CD4-positive, CD25-positive, alpha-beta regulatory T cell (primary cell): ENCODE measurements around the gene DTX3L. TPM values are rescaled to one million over a fixed set of nuclear protein-coding genes. Genes with fewer than 3 reads are reported as not detected.

Source experiments
- ATAC-seq, 2 donors: fragments of 150-1000 bp; cut with Tn5 transposase; one replicate each; pipeline ENCODE4 v1.10.0; 2021; ENCODE audit warnings: low read depth in 2 of 2, moderate number of reproducible peaks in 2 of 2, moderate library complexity in 1 of 2
- DNase-seq, 3 donors: peaks; one replicate each; pipeline versions ENCODE4 v3.0.0 to v3.0.0-alpha.2; 2012 to 2022; ENCODE audit warnings: mixed read lengths in 1 of 3
- H3K27ac ChIP-seq: one replicate; pipeline ENCODE4 v1.7.0; 2013; ENCODE audit warnings: mild to moderate bottlenecking, low read length; ENCODE audit not compliant: insufficient read depth, poor library complexity, severe bottlenecking
- H3K27me3 ChIP-seq: one replicate; pipeline ENCODE4 v1.7.0; 2013; ENCODE audit warnings: low read length; ENCODE audit not compliant: control insufficient read depth, insufficient read depth
- H3K36me3 ChIP-seq: one replicate; pipeline ENCODE4 v1.7.0; 2013; ENCODE audit warnings: mild to moderate bottlenecking, low read length, moderate library complexity; ENCODE audit not compliant: control insufficient read depth, insufficient read depth
- H3K4me1 ChIP-seq: 2 replicates; pipeline ENCODE4 v1.7.0; 2013; ENCODE audit warnings: mild to moderate bottlenecking, low read length; ENCODE audit not compliant: insufficient read depth, control insufficient read depth, poor library complexity, severe bottlenecking
- H3K4me3 ChIP-seq: one replicate; pipeline ENCODE4 v1.7.0; 2013; ENCODE audit warnings: low read depth, mild to moderate bottlenecking, low read length, moderate library complexity
- H3K9me3 ChIP-seq, 2 experiments: 1 replicate in 1 of 2; 2 replicates in 1 of 2; pipeline ENCODE4 v1.7.0; 2013; ENCODE audit warnings: low read length in 2 of 2, mild to moderate bottlenecking in 1 of 2, moderate library complexity in 1 of 2; ENCODE audit not compliant: control insufficient read depth in 2 of 2
- H3K27ac Mint-ChIP-seq, 3 donors: one replicate each; pipeline ENCODE4 v1.8.0; 2020 to 2022; ENCODE audit warnings: mild to moderate bottlenecking in 3 of 3, mixed read lengths in 3 of 3, moderate library complexity in 2 of 3
- H3K27me3 Mint-ChIP-seq: one replicate; pipeline ENCODE4 v1.8.0; 2022; ENCODE audit warnings: mild to moderate bottlenecking, mixed read lengths
- H3K36me3 Mint-ChIP-seq: one replicate; pipeline ENCODE4 v1.8.0; 2020; ENCODE audit warnings: mixed read lengths
- H3K4me1 Mint-ChIP-seq, 4 donors: one replicate each; pipeline ENCODE4 v1.8.0; 2020 to 2022; ENCODE audit warnings: mixed read lengths in 4 of 4, mild to moderate bottlenecking in 1 of 4
- H3K4me3 Mint-ChIP-seq, 4 donors: one replicate each; pipeline ENCODE4 v1.8.0; 2020 to 2022; ENCODE audit warnings: mild to moderate bottlenecking in 4 of 4, mixed read lengths in 4 of 4, moderate library complexity in 3 of 4
- H3K9me3 Mint-ChIP-seq, 7 donors: one replicate each; pipeline ENCODE4 v1.8.0; 2020 to 2022; ENCODE audit warnings: mixed read lengths in 7 of 7, mild to moderate bottlenecking in 3 of 7, moderate library complexity in 2 of 7
- polyA plus RNA-seq, 4 donors: library from polyadenylated mRNA; unstranded; fragments of 300-500 nt; fragmentation: Illumina TruSeq; gene quantifications; one replicate each; pipeline ENCODE4 v1.2.3, GENCODE V29; 2021
- total RNA-seq: library from RNA; stranded (reverse); gene quantifications from one replicate; pipeline ENCODE4 v1.2.3, GENCODE V29; 2022

DTX3L gene
- total and polyA plus RNA-seq, 5 donors from 2014 or later: 25.9 to 48.0 (median 29.7) TPM

- Mint-ChIP-seq H3K36me3 (peaks cover 35% of the 10 kb centered on the region), H3K4me1 (peaks cover 2 to 13% (median 8%) of the 10 kb centered on the region in 4 donors), H3K4me3 (no peak overlapping the region), H3K9me3 (no peaks in the 10 kb centered on the region), H3K27me3 (no peaks in the 10 kb centered on the region), H3K27ac (peak overlapping the region in 1 of 3 donors; percentile 60)
- Histone ChIP-seq H3K4me1 (peaks cover 4% of the 10 kb centered on the region), H3K27me3 (no peaks in the 10 kb centered on the region), H3K4me3 (no peak overlapping the region), H3K27ac (no peak overlapping the region), H3K9me3 (no peaks in the 10 kb centered on the region), H3K36me3 (peaks cover 60% of the 10 kb centered on the region)
- no peak for DNase-seq
- ATAC-seq: no peak
Observed at GRCh38 chr3:122530164-122530563, 34.0 kb upstream of the DTX3L start.

GRCh38 chr3:122533480-122533879, 30.7 kb upstream of the DTX3L start:
- Mint-ChIP-seq H3K9me3 (no peaks in the 10 kb centered on the region), H3K27ac (peak overlapping the region in 1 of 3 donors; percentile 56), H3K4me3 (no peak overlapping the region), H3K4me1 (peaks cover 5 to 14% (median 12%) of the 10 kb centered on the region in 4 donors), H3K27me3 (no peaks in the 10 kb centered on the region), H3K36me3 (peaks cover 48% of the 10 kb centered on the region)
- no peak for DNase-seq
- Histone ChIP-seq H3K36me3 (peaks cover 78% of the 10 kb centered on the region), H3K4me3 (no peak overlapping the region), H3K9me3 (no peaks in the 10 kb centered on the region), H3K4me1 (peaks cover 4% of the 10 kb centered on the region), H3K27ac (no peak overlapping the region), H3K27me3 (no peaks in the 10 kb centered on the region)
- ATAC-seq: no peak

DNA sequence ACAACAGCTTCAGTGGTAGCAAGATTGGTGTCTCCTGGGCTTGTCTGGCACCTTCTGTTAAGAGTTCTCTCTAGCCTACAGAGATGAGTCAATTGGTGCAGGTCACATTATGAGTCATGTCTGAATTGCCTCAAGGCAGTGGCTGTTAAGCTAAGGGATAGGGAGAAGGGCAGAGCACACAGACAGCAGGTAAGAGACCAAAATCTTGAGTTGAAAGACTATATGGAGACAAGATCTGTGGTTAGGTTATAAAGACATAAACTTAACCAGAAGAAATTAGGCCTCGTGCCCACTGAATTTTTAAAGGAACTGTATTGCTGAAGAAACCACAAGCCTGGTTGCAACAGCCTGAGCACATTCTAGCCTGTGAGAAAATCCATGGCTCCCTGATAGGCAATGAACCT, 30.2 kb upstream of the DTX3L start:
- DNase-seq: peak in 1 of 3 donors; percentile 83
- Mint-ChIP-seq H3K4me3 (no peak overlapping the region), H3K4me1 (peaks cover 8 to 16% (median 12%) of the 10 kb centered on the region in 4 donors), H3K36me3 (peaks cover 49% of the 10 kb centered on the region), H3K27ac (peak overlapping the region in 1 of 3 donors; percentile 23), H3K9me3 (no peaks in the 10 kb centered on the region), H3K27me3 (no peaks in the 10 kb centered on the region)
- no peaks in the 10 kb centered on the region for H3K27me3 ChIP-seq
- H3K4me3 ChIP-seq: no peak overlapping the region
- peaks cover 4% of the 10 kb centered on the region for H3K4me1 ChIP-seq
- peak; percentile 64 to 78 for ATAC-seq
- H3K9me3 ChIP-seq: no peaks in the 10 kb centered on the region
- no peak overlapping the region for H3K27ac ChIP-seq
- H3K36me3 ChIP-seq: peaks cover 82% of the 10 kb centered on the region

DNA sequence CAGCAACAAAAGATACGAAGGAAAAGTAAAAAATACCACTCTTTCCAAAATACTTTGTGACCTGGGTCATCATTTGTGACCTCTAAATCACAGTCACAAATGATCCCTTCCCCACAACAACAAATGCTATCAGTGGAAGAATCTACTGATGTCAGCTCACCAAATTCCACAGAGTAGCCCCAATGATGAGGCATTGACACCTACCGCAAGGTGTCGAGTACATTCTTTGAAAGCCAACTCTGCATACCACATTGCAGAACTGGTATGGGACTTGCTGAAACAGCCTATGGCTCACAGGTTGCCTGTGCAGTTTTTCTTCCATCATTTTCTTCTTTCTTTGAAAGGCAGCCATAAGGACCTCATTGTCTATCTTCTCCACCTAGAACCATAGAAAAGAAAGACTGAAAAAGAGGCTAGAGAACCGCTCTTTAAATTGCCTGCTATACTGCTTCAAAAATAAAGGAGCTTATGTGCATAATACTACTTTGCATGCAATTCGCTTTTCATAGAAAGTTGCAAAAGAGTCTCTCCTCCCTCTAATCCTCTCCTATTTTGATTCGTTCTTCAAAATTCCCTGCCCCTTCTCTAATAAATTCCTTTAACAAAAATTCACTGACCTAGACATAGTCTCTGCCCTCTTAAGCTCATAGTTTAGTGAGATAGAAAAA, 28.0 kb upstream of the DTX3L start:
- no peak overlapping the region for H3K4me3 Mint-ChIP-seq
- H3K36me3 Mint-ChIP-seq: peaks cover 60% of the 10 kb centered on the region
- Histone ChIP-seq H3K4me1 (peaks cover 4% of the 10 kb centered on the region), H3K36me3 (peaks cover 92% of the 10 kb centered on the region), H3K4me3 (no peak overlapping the region), H3K27ac (no peak overlapping the region), H3K9me3 (no peaks in the 10 kb centered on the region), H3K27me3 (no peaks in the 10 kb centered on the region)
- H3K27me3 Mint-ChIP-seq: no peaks in the 10 kb centered on the region
- peaks cover 11 to 20% (median 17%) of the 10 kb centered on the region in 4 donors for H3K4me1 Mint-ChIP-seq
- DNase-seq (no peak), ATAC-seq (no peak)
- H3K9me3 Mint-ChIP-seq: no peaks in the 10 kb centered on the region
- no peak overlapping the region for H3K27ac Mint-ChIP-seq

GRCh38 chr3:122536632-122537001, 27.5 kb upstream of the DTX3L start:
- DNase-seq (no peak), ATAC-seq (no peak)
- peaks cover 61% of the 10 kb centered on the region for H3K36me3 Mint-ChIP-seq
- H3K4me1 ChIP-seq: peaks cover 4% of the 10 kb centered on the region
- no peak overlapping the region for H3K4me3 Mint-ChIP-seq
- no peaks in the 10 kb centered on the region for H3K9me3 Mint-ChIP-seq
- no peak overlapping the region for H3K4me3 ChIP-seq
- no peak overlapping the region for H3K27ac ChIP-seq
- H3K36me3 ChIP-seq: peaks cover 88% of the 10 kb centered on the region
- H3K27me3 Mint-ChIP-seq: no peaks in the 10 kb centered on the region
- no peaks in the 10 kb centered on the region for H3K9me3 ChIP-seq
- H3K27me3 ChIP-seq: no peaks in the 10 kb centered on the region
- H3K27ac Mint-ChIP-seq: no peak overlapping the region
- peaks cover 11 to 20% (median 17%) of the 10 kb centered on the region in 4 donors for H3K4me1 Mint-ChIP-seq

- Mint-ChIP-seq H3K27me3 (no peaks in the 10 kb centered on the region), H3K36me3 (peaks cover 46% of the 10 kb centered on the region), H3K9me3 (no peaks in the 10 kb centered on the region), H3K4me1 (peaks cover 9 to 14% (median 13%) of the 10 kb centered on the region in 4 donors), H3K27ac (peak overlapping the region in 2 of 3 donors; percentile 46 to 91), H3K4me3 (peak overlapping the region in 1 of 4 donors; percentile 13)
- H3K9me3 ChIP-seq: no peaks in the 10 kb centered on the region
- no peak overlapping the region for H3K4me3 ChIP-seq
- H3K27ac ChIP-seq: no peak overlapping the region
- DNase-seq: no peak
- no peak for ATAC-seq
- peaks cover under 1% of the 10 kb centered on the region for H3K4me1 ChIP-seq
- no peaks in the 10 kb centered on the region for H3K27me3 ChIP-seq
- peaks cover 69% of the 10 kb centered on the region for H3K36me3 ChIP-seq
Observed at GRCh38 chr3:122538956-122539490, 25.1 kb upstream of the DTX3L start.

- H3K36me3 ChIP-seq: peaks cover 65% of the 10 kb centered on the region
- H3K4me1 Mint-ChIP-seq: peaks cover 0 to 19% (median 8%) of the 10 kb centered on the region in 4 donors
Observed at GRCh38 chr3:122546151-122546550, 18.0 kb upstream of the DTX3L start.

GRCh38 chr3:122548076-122548475, 16.1 kb upstream of the DTX3L start:
- no peaks in the 10 kb centered on the region for H3K27me3 ChIP-seq
- Mint-ChIP-seq H3K27me3 (no peaks in the 10 kb centered on the region), H3K36me3 (peaks cover 54% of the 10 kb centered on the region), H3K4me3 (no peak overlapping the region), H3K27ac (no peak overlapping the region), H3K9me3 (no peaks in the 10 kb centered on the region), H3K4me1 (peaks cover under 1 to 22% (median 10%) of the 10 kb centered on the region in 4 donors)
- H3K27ac ChIP-seq: no peak overlapping the region
- peaks cover 77% of the 10 kb centered on the region for H3K36me3 ChIP-seq
- ATAC-seq (no peak), DNase-seq (no peak)
- H3K4me1 ChIP-seq: no peaks in the 10 kb centered on the region
- H3K9me3 ChIP-seq: no peaks in the 10 kb centered on the region
- H3K4me3 ChIP-seq: no peak overlapping the region

More at GRCh38 chr3:122546151-122546550, 18.0 kb upstream of the DTX3L start:
- no peak overlapping the region for H3K27ac ChIP-seq
- Mint-ChIP-seq H3K9me3 (no peaks in the 10 kb centered on the region), H3K27me3 (no peaks in the 10 kb centered on the region), H3K27ac (no peak overlapping the region), H3K36me3 (peaks cover 47% of the 10 kb centered on the region), H3K4me3 (no peak overlapping the region)
- no peaks in the 10 kb centered on the region for H3K9me3 ChIP-seq
- no peak overlapping the region for H3K4me3 ChIP-seq
- ATAC-seq (no peak), DNase-seq (no peak)
- H3K4me1 ChIP-seq: no peaks in the 10 kb centered on the region
- H3K27me3 ChIP-seq: no peaks in the 10 kb centered on the region
